ENCODE data around the gene PTPRZ1.

PTPRZ1 gene

DNA sequence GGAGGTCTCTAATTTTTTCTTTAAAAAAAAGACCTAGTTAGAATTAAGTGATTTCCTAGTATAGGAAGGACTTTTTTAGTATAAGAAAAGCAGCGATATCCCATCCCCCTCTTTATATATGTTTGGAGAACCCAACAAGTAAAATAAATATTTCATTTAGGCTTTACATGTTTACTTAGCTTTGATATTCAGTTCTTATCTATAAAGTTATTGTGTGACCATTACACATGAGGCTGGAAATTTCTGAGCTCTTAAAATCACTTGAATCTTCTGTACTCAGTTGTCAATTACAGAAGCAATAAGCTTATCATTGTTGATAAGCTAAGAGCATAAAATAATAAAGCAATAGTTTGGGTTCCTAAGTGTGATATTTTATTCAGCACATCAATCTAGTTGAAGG lies 181.4 kb downstream of the PTPRZ1 start:
- DNase-seq (ENCODE audit: low spot score): no peak

DNA sequence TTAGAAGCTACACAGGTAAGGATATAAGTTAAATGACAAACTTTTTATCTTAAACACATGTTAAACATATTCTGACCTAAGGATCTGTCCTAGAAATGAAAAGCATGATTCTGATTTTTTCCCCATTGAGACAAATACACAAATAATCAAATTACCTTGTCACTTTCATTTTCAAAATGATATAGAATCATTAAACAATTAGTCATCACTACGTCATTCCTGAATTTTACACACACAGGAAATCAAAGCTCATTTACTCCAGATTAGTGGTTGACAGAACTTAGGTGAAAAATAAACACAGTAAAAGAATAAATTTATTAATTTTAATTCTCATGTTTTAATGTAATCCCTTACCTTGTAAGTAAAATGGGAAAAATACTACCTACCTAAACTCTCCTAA lies 182.1 kb downstream of the PTPRZ1 start:
- no peak for DNase-seq (ENCODE audit: low spot score)

- no peak for DNase-seq (ENCODE audit: low spot score)
These were observed 184.0 kb downstream of the PTPRZ1 start for GRCh38 chr7:122056977-122057376.

GRCh38 chr7:122059542-122059941 lies 186.6 kb downstream of the PTPRZ1 start:
- no peak for DNase-seq (ENCODE audit: low spot score)

GRCh38 chr7:122063146-122063545 lies 190.2 kb downstream of the PTPRZ1 start:
- DNase-seq (ENCODE audit: low spot score): no peak

DNA sequence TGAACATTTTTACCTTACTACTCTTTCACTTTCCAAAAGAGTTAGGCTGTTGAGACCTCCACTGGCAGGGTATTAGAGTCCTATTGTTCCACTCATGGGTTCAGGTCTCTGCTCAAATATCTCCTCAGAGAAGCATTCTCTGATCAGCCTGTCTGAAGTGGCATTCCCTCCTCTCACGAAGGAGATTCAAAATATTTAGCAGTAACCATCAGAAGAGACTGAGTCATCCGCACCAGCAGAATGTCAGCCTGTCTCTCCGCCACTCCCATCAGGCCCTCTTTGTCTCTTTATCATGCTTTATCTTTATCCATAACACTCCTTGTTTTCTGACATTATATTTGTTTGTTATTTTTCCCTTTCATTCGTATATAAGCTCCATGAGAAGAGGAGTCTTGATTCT lies 192.0 kb downstream of the PTPRZ1 start:
- DNase-seq (ENCODE audit: low spot score): no peak

DNA sequence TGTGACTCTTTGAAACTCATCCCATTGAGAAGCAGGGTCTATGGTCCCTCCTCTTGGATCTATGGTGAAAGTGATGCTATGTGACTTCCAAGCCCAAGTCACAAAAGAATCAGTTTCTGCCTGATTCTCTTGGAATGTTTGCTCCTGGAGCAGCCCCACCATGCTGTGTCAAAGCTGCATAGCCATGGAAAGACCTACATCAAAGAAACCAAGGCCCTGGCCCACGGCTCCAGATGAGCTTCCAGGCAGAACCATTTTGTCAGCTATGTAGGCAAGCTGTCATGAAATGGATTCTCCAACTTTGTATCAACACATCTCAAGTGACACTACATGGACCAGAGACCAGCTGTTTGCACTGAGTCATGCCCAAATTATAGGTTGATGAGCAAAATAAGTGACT lies 194.1 kb downstream of the PTPRZ1 start:
- DNase-seq (ENCODE audit: low spot score): no peak

- no peak for DNase-seq (ENCODE audit: low spot score)
These were observed 195.1 kb downstream of the PTPRZ1 start for GRCh38 chr7:122068046-122068445.

- no peak for DNase-seq (ENCODE audit: low spot score)
These were observed 196.0 kb downstream of the PTPRZ1 start for GRCh38 chr7:122068999-122069398.

DNA sequence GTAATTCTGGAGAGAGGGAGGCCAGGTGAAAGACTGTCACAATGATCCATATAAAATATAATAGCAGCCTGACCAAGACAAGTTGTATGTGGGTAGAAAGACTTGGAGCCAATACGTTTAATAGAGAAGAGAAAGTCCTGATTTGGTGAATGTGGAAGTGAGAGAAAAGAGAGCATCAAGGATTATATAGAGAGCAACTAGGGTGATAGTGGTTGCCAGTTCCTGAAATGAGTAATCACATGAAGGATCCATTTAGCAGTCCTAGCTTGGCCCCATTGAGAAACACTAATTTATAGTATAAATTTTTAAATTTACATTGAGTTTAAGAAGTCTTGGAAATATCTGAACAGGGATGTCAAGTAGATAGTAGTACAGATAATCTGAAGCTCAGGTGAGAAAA lies 197.1 kb downstream of the PTPRZ1 start:
- no peak for DNase-seq (ENCODE audit: low spot score)

GRCh38 chr7:122070834-122071233 lies 197.9 kb downstream of the PTPRZ1 start:
- DNase-seq (ENCODE audit: low spot score): no peak

DNA sequence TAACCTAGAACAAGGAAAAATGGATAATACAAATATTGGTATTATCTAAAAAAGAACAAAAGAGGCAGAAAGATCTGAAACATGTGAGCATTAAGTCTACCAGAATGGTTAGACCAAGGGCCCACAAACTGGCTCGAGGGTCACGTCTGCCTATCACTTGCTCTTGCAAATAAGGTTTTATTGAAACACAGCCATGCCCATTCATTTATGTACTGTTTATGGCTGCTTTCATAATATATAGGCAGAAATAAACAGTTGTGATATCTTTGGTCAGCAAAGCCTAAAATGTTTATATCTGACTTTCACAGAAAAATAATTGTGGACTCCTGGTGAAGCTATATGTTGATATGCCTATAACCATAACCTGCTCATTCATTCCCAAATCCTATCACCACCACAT lies 199.3 kb downstream of the PTPRZ1 start:
- DNase-seq (ENCODE audit: low spot score): no peak

DNA sequence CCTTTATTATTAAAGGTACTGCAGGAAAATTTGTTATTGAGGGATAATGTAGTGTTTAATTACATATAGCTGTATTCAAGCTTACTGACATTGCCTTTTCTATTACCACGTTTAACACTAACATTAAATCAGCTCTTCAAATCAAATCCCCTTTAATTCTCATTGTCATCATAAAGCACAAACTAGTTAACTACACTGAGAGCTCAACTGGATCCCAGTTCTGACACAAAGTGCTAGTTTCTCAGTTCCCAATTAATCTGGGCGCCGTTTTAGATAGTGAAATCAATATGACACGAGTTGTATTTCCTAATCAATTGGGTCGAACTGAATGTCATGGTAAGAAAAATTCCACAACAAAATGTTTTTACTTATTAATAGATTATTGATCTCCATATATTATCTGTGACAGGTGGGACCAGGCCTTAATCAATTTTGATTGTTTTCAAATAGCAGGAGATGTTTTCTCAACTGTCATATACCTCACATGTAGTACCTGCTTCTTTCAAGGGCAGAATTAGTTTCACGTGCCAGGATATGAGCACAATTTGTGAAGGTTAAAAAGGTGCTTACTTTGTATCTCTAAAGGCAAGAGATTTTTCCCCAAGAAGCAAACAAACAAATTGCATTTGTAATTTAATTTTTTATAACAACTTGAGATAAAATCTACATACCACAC lies 200.1 kb downstream of the PTPRZ1 start:
- DNase-seq (ENCODE audit: low spot score): no peak

- DNase-seq (ENCODE audit: low spot score): no peak
These were observed 200.7 kb downstream of the PTPRZ1 start for GRCh38 chr7:122073635-122074034.

- DNase-seq (ENCODE audit: low spot score): no peak
These were observed 209.2 kb downstream of the PTPRZ1 start for GRCh38 chr7:122082160-122082559.

GRCh38 chr7:122082670-122083069 lies 209.7 kb downstream of the PTPRZ1 start:
- no peak for DNase-seq (ENCODE audit: low spot score)

DNA sequence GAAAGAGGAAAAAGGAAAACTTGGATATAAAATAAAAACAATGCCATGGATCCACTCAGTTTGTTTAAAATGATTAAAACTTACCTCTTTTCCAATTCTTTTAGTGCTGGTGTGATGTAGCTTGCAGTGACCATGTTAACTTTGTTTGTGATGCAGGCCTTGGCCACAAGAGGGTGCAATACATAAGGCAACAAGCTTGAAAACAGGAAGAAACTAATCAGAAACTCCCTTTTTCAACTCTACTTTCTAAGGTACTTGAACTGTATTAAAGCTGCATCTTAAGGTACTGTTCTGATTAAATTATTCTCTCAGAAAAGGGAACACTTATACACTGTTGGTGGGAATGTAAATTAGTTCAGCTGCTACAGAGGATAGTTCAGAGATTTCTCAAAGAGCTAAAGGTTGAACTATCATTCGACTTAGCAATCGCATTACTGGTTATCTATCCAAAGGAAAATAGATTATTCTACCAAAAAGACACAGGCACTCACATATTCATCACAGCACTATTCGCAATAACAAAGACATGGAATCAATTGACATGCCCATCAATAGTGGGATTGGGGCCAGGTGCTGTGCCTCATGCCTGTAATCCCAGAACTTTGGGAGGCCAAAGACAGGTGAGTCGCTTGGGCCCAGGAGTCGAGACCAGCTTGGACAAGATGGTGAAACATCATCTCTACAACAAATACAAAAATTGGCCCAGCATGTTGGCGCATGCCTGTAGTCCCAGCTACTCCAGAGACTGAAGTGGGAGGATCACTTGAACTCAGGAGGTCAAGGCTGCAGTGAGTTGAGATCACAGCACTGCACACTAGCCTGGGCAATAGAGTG lies 220.2 kb downstream of the PTPRZ1 start:
- peak; percentile 54 for DNase-seq (ENCODE audit: low spot score)

DNA sequence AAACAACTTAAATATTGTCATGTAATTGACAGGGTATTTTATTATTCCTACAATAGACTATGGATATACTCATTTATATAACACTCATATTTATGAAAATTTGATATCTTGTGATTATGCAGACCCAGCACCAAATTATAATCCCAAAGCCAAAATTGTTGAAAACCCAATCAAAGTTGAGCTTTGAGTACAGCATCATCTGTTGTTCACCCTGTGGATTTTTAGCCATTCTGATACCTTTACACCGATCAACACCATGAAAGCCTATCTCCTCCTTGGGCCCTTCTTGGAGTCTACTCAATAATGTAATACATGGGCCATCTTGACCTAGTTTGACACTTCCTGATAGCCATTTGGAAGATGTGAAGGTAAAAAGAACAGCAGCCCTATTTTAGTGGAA lies 221.6 kb downstream of the PTPRZ1 start:
- no peak for DNase-seq (ENCODE audit: low spot score)

DNA sequence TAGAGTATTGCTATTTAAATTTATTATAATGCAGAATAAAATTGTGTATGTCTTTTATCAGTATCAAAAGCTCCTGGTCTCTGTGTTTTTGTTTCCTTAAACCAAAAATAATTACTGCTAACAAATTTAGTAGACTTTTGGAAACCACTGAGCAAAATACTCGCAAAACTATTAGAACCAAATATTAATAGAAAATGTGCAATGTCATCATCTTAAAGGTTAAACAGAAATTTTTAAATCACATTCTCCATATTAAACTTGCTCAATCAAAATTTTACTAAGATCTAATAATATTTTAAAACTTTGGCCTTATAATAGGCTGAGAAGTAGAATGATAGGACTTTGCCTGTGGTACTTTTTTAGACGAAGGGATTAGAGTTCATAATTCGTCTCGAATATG lies 222.7 kb downstream of the PTPRZ1 start:
- no peak for DNase-seq (ENCODE audit: low spot score)

- no peak for DNase-seq (ENCODE audit: low spot score)
These were observed 227.1 kb downstream of the PTPRZ1 start for GRCh38 chr7:122100021-122100420.

GRCh38 chr7:122103064-122103463 lies 230.1 kb downstream of the PTPRZ1 start:
- DNase-seq (ENCODE audit: low spot score): no peak
